Peyer's patch (tissue), 4 donors: ENCODE measurements around the gene NSFL1C. TPM values are rescaled to one million over a fixed set of nuclear protein-coding genes. Genes with fewer than 3 reads are reported as not detected.
A peak's percentile ranks its signal among the peaks of the same experiment; 100 is the strongest.
"Not testable (repeated sequence)": the region's sequence is repeated elsewhere in the genome, so short reads cannot be mapped to it uniquely, and the experiment has no call there.

Experiments
- DNase-seq, 3 donors: peaks; one replicate each; pipeline ENCODE4 v3.0.0-alpha.2; 2017 to 2019
- H3K27ac ChIP-seq, 4 donors: fragments of 200-600 bp; sonication (generic); one replicate each; pipeline ENCODE4 v1.5.1; 2016 to 2019
- H3K27me3 ChIP-seq, 2 donors: fragments of 200-600 bp; sonication (generic); one replicate each; pipeline ENCODE4 v1.5.1; 2019
- H3K36me3 ChIP-seq, 3 donors: fragments of 200-600 bp; sonication (generic); one replicate each; pipeline ENCODE4 v1.5.1; 2016 to 2019
- H3K4me1 ChIP-seq, 4 donors: fragments of 200-600 bp; sonication (generic); one replicate each; pipeline ENCODE4 v1.5.1; 2016 to 2019
- H3K4me3 ChIP-seq, 4 donors: fragments of 200-600 bp; sonication (generic); 1 replicate in 3 of 4; 2 replicates in 1 of 4; pipeline ENCODE4 v1.5.1; 2016 to 2019; ENCODE audit warnings: mild to moderate bottlenecking in 1 of 4
- H3K9me3 ChIP-seq, 4 donors: fragments of 200-600 bp; sonication (generic); one replicate each; pipeline ENCODE4 v1.5.1; 2016 to 2019; ENCODE audit warnings: mild to moderate bottlenecking in 1 of 4
- POLR2A ChIP-seq, 2 donors: fragments of 450-650 bp; IDR thresholded peaks; one replicate each; pipeline ENCODE4 v1.5.1; 2017; ENCODE audit warnings: antibody characterized with exemption in 2 of 2, mild to moderate bottlenecking in 2 of 2, moderate library complexity in 2 of 2
- total RNA-seq, 4 donors: library from RNA; depleted of rRNA; stranded (reverse); fragments of >200 nt; gene quantifications; one replicate each; pipeline ENCODE4 v1.1.0, GENCODE V29; 2016
- TF ChIP-seq, protein P1 (sequence below), 6 experiments: fragments of 450-650 bp in 4 of 6; fragments of 200-600 bp in 2 of 6; sonication (generic) in 1 of 6; IDR thresholded peaks; one replicate each; pipeline ENCODE4 v1.5.1; 2017 to 2019; ENCODE audit warnings: antibody characterized with exemption in 6 of 6, mild to moderate bottlenecking in 3 of 6, moderate library complexity in 1 of 6

The NSFL1C gene
- total RNA-seq, 4 donors from 2014 or later = 49.9 to 82.5 (median 59.8) TPM

DNA sequence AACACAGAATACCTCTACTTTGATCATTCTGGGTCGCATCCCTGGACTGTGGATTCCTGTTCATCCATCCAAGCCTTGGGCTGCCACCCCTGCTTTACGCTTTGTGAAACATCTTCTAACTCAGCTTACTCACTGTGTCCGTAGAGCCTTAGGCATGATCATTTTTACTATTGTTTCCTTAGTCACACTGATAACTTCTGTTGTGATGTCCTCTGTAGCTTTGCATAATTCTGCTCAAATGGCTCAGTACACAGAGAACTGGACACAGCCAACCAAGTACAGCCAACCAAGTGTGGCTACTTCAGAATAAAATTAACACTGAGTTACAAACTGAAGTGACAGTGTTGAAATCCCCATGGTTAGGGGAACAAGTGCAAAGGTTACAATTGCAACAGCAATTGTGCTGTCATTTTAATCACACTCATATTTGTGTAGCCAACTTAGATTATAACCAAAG is 65.2 kb downstream of the NSFL1C start:
- Histone ChIP-seq H3K27ac (peak overlapping the region in 2 of 4 donors; percentile 52 to 70), H3K36me3 (no peaks in the 10 kb centered on the region), H3K9me3 (no peaks in the 10 kb centered on the region), H3K4me1 (peaks cover 0 to 26% (median 4%) of the 10 kb centered on the region in 4 donors), H3K27me3 (no peaks in the 10 kb centered on the region), H3K4me3 (no peak overlapping the region)
- DNase-seq = no peak
- TF ChIP-seq POLR2A (IDR thresholded peaks at IDR 0.05) = no peak

DNA sequence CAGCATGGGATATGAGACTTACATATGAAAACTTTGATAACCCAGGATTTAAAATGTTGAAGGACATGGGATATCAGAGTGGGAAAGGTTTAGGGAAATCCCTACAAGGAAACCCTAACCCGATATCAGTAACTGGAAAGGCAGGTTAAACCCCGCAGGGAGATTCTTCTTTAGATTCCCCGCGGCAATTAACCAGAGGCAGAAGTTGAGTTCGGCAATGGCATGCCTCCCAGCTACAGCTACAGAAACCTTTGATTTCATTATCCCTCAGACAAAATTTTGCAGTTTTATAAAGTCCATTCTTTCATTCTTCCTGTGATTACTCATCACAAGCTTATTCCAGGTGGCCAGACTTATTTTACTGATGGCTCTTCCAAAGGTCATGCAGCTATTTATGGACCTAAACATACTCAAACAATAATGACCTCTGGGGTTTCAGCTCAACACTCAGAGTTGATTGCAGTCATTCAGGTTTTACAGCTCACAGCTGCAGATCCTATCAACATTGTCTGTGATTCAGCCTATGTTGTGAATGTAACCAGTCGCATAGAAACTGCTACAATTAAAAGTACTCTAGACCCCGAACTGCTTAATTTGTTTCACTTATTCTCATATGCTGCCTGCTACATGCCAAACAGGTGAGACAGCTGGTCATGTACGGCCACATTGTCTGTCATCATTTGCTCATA is 66.8 kb downstream of the NSFL1C start:
- Histone ChIP-seq H3K27ac (peak overlapping the region in 2 of 4 donors; percentile 52 to 64), H3K4me1 (peaks cover 0 to 26% (median 4%) of the 10 kb centered on the region in 4 donors)
- H3K4me3 ChIP-seq, H3K27me3 ChIP-seq, DNase-seq, H3K36me3 ChIP-seq, H3K9me3 ChIP-seq: not testable (repeated sequence)

DNA sequence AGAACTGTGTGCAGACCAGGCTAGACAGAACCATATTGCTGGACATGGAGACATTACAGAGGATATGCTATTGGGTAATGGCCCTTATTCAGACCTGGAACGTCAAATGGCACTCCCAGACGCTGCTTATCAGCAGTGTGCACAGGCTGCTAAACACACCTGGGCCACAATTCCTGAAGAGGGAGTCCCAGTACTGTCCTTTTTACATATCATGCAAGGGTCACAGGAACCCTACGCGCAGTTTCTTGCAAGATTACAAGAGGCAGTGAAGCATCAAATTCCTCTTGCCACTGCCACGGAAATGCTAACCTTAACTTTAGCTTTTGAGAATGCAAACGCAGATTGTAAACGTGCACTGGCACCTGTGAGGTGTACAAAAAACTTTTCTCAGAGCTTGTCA is 68.5 kb downstream of the NSFL1C start:
- peak in 2 of 3 donors; percentile 63 to 76 for DNase-seq
- H3K4me3 ChIP-seq, H3K36me3 ChIP-seq, H3K9me3 ChIP-seq, H3K27ac ChIP-seq, H3K27me3 ChIP-seq: not testable (repeated sequence)
- H3K4me1 ChIP-seq = peaks cover 0 to 33% (median 6%) of the 10 kb centered on the region in 4 donors
- TF ChIP-seq, protein P1, sequence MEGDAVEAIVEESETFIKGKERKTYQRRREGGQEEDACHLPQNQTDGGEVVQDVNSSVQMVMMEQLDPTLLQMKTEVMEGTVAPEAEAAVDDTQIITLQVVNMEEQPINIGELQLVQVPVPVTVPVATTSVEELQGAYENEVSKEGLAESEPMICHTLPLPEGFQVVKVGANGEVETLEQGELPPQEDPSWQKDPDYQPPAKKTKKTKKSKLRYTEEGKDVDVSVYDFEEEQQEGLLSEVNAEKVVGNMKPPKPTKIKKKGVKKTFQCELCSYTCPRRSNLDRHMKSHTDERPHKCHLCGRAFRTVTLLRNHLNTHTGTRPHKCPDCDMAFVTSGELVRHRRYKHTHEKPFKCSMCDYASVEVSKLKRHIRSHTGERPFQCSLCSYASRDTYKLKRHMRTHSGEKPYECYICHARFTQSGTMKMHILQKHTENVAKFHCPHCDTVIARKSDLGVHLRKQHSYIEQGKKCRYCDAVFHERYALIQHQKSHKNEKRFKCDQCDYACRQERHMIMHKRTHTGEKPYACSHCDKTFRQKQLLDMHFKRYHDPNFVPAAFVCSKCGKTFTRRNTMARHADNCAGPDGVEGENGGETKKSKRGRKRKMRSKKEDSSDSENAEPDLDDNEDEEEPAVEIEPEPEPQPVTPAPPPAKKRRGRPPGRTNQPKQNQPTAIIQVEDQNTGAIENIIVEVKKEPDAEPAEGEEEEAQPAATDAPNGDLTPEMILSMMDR (IDR thresholded peaks at IDR 0.05) = peak in 4 of 6 experiments; percentile 21 to 69 (median 56)

DNA sequence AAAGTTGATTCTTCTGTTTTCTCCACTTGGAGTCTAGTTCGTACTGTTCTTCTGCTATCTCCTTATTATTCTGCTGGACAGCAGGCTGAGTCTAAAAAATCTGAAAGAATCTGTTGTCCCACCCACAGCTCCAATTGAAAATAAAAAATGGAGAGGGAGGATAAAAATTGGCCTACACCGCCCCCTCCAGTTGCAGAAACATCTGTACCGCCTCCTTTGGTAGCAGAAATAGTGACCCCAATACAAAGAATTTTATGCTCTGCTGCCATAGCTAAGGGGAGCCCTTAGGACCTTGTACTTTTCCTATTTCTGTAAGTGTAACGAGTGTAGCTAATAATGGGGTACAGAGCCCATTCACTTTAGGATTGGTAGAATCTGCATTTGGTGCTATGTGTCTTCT is 68.9 kb downstream of the NSFL1C start:
- H3K9me3 ChIP-seq = no peaks in the 10 kb centered on the region
- H3K27me3 ChIP-seq = no peaks in the 10 kb centered on the region
- peaks cover 0 to 33% (median 7%) of the 10 kb centered on the region in 4 donors for H3K4me1 ChIP-seq
- DNase-seq = no peak
- H3K27ac ChIP-seq = no peak overlapping the region
- TF ChIP-seq, protein P1 (IDR thresholded peaks at IDR 0.05) = peak in 2 of 6 experiments; percentile 14 to 34
- TF ChIP-seq POLR2A (IDR thresholded peaks at IDR 0.05) = no peak
- no peaks in the 10 kb centered on the region for H3K36me3 ChIP-seq
- no peak overlapping the region for H3K4me3 ChIP-seq

DNA sequence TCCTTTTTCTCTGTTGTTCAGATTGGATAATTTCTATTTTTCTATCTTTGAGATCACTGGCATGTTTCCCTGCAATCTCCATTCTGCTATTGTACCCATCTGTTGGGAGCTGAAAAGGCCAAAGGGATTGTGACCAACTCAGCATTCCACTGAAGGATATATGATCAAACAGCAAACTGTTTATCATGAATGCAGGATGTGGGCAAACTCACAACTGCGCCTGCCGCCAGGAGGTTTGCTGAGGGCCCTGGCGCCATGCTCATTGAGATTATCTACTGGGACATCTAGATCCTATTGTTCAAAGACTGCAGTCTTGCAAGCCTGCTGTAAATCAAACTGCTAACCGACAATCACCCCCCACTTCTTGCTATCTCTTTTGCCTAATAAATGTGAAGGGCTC is 69.9 kb downstream of the NSFL1C start:
- H3K27me3 ChIP-seq = no peaks in the 10 kb centered on the region
- H3K4me3 ChIP-seq = no peak overlapping the region
- no peak overlapping the region for H3K27ac ChIP-seq
- no peak for DNase-seq
- TF ChIP-seq, protein P1 (IDR thresholded peaks at IDR 0.05) = no peak
- TF ChIP-seq POLR2A (IDR thresholded peaks at IDR 0.05) = no peak
- peaks cover 4 to 39% (median 8%) of the 10 kb centered on the region in 4 donors for H3K4me1 ChIP-seq
- H3K9me3 ChIP-seq = no peaks in the 10 kb centered on the region
- no peaks in the 10 kb centered on the region for H3K36me3 ChIP-seq

DNA sequence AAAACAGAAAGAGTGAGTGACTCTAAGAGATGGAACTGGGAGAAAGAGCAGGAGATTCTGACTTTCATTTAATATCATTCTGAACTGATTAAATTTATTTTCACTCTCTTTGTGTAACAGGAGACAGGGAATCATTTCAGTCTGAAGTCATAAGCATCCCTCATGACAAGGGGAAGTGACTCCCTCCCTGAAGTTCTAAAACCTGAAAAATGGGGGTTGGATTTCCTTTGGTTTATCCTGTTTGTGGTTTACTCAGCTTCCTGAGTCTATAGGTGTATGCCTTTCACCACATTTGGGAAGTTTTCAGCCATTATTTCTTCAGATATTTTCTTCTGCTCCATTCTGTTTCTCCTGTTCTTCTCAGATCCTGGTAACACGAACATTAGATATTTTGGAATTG is 70.4 kb downstream of the NSFL1C start:
- no peak for DNase-seq
- no peak for TF ChIP-seq POLR2A (IDR thresholded peaks at IDR 0.05)
- TF ChIP-seq, protein P1 (IDR thresholded peaks at IDR 0.05) = no peak
- Histone ChIP-seq H3K36me3 (no peaks in the 10 kb centered on the region), H3K9me3 (no peaks in the 10 kb centered on the region), H3K4me3 (no peak overlapping the region), H3K27me3 (no peaks in the 10 kb centered on the region), H3K27ac (no peak overlapping the region), H3K4me1 (peaks cover 7 to 41% (median 11%) of the 10 kb centered on the region in 4 donors)
